ENCODE measurements around the gene CPNE7.
"Not testable (repeated sequence)": the region's sequence is repeated elsewhere in the genome, so short reads cannot be mapped to it uniquely, and the experiment has no call there.

Gene CPNE7

DNA sequence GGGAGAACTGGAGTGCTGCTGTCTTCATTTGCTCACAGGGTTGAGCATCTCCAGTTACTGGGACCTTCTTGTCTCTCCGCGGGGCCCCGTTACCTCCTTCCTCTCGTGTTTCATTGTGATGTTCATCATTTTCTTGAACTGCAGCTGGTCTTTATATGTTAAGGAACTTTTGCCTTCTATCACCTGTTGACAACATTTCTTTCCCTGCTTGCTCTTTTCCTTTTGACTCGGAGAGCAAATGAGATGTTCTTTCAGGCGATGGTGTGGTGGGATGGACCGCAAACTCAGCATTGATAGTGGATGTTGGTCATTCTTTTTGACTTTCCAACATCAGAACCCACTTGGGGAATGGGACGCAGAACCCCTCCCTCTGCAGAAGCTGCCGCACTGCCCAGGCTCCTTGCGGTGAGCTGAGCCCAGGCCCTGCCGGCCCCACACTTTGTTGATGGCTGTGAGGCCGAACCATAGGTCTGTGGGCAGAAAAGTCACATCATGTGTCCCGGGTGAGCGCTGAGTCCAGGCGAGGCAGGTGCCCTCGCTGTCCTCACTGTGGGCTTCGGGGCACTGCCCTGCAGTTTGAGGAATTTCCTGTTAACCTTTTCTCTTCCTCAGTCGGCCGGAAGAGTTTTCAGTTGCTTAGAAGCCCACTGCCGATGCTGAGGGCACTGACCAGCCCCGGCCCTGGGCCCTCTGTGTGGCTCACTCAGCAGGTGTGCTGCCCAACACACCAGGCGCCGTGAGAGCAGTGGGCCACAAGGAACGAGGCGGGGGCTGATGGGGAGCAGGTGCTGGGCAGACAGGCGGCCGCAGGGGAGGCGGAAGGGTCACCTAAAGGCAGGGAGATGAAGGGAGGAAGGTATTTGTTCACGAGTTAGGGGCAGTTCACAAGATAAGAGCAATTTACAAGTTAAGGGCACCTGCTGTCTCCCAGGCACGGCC is 7.6 kb upstream of the CPNE7 start:
- no peak for DNase-seq (ENCODE audit: low spot score)

DNA sequence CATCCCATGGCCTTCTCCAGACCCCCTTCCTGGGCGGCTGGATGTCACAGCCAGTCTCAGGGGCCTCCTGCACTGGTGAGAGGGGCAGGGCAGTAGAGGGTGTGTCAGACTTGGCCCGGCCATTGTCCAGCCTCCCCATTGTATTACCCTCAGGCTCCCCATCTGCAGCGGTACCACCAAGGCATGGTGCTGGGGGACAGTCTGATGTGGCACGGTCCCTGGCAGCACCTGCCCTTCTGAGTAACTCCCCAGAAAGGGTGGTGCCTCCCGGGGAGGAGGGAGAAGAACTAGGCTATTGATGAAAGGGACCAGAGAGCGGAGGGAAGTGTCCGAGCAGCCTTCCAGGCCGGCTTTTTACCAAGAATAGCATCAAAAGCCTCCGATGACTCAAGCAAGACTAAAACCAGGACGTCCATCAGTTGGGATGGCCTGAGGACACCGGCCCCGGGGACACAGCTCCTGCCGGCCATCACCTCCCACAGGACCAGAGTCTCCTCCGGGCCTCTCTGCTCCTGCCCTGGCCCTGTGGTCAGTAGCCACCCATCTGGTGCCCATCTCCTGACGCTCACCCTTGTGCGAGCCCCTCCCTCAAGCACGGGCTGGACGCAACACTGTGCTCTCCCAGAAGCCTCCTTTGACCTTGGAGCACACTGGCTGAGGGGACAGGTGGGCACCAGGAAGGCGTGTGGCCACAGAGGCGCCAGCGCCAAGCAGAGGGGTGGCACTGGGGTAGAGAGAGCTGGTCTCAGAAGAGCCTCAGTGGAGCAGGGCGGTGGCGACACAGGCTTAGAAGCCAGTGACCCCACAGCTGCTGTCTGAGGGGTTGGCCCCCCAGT is 5.8 kb upstream of the CPNE7 start:
- DNase-seq (ENCODE audit: low spot score), result no peak

DNA sequence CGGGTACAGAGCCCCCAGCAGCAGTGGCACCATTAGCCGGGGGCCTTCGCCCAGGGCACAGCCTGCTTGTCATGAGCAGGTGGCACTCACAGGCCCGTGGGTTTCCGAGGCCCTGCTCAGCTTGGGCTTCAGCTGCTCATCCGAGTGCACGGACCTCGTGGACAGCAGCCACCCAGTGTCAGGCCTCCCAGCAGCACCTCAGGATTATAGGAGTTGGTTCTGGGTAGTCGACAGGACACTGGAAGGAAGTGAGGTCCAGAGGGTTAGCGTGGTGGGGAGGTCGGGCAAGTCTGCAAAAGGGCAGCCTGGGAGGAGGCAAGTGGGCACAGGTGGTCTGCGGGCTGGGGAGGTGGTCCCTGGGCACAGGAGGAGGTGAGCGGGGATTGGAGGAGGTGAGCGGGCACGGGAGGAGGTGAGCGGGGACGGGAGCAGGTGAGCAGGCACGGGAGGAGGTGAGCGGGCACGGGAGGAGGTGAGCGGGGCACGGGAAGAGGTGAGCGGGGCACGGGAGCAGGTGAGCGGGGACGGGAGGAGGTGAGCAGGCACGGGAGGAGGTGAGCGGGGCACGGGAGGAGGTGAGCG is 5.1 kb upstream of the CPNE7 start:
- no peak for DNase-seq (ENCODE audit: low spot score)

DNA sequence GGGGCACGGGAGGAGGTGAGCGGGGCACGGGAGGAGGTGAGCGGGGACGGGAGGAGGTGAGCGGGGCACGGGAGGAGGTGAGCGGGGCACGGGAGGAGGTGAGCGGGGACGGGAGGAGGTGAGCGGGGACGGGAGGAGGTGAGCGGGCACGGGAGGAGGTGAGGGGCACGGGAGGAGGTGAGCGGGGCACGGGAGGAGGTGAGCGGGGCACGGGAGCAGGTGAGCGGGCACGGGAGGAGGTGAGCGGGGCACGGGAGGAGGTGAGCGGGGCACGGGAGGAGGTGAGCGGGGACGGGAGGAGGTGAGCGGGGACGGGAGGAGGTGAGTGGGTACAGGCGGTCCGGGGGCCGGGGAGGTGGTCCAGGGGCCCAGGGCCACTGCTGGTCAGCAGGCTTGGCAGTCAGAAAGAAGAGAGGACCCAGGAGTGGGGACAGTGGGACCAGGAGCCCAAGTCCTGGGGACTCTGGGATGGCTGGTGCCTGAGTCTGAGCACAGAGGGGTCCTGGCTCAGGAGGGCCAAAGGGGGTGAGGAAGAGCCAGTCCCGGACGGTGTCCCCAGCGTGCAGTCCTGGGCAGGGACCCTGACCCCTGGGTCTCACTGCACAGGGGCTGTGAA is 4.5 kb upstream of the CPNE7 start:
- not testable (repeated sequence) for DNase-seq (ENCODE audit: low spot score)

DNA sequence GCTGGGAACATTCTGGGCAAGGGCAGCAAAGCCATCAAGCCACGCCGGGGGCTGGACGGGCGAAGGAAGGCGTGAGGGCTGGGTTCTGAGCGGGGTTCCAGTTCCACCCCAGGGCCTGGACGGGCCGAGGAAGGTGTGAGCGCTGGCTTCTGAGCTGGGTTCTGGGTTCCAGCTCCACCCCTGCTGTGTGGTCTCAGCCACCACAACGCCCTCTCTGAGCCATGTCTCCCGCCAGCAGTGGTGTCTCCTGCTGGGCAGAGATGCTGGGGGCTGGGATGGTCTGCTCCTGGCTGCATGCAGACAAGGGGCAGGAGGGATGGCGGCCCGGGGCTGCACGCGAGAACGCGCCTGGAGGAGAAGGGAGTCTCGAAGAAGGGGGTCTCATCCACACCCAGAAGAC is 3.9 kb upstream of the CPNE7 start:
- no peak for DNase-seq (ENCODE audit: low spot score)

DNA sequence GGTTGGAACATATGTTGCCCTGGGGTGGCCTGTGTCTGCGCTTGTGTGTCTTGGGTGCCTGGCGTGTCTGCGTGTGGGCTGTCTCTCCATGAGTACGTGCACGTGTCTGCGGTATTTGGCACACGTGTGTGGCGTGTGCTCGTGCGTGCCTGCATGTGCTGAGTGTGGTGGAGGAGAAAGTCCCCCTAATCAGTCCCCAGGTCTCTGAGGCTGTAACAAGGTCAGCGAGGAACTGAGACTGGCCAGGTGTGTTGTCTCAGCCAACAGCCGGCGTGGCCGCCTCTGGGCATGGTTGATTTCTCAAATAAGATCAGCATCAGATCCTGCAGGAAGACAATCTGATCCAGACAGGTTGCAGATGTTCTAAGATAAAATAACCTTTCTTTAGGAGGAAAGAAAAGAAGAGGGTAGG is 3.5 kb upstream of the CPNE7 start:
- DNase-seq (ENCODE audit: low spot score), result no peak

DNA sequence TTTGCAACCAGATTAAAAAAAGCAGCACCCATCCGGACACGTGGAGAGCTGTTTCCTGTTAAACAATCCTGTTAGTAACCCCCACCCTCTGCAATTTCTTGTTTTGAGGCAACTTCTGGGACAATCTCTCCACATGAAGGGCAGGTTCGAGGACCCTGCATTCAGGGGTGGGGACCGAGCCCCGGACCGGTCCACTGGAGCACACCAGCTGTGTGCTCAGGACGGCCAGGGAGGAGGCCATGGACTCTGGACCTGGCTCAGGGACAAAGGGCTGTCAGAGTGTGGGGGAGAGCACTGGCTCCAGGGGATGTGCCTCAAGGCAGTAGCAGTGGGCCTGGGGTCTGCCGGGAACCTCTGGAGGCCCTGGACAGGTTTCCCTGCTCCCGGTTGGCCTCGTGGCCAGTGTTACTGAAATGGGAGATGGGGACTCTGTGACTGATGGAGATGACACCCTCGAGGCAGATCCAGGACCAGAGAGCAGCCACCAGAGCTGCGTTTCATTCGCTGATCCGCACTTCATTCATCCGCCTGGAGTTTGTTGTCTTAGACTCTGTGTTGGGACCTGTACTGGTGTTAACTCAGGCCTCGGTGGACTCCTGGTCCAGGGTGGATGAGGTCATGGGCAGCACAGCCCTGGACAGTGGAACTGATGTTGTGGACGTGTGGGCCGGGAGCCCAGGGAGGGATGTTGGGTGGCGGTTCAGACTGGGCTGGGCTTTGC is 2.9 kb upstream of the CPNE7 start:
- DNase-seq (ENCODE audit: low spot score), result no peak

DNA sequence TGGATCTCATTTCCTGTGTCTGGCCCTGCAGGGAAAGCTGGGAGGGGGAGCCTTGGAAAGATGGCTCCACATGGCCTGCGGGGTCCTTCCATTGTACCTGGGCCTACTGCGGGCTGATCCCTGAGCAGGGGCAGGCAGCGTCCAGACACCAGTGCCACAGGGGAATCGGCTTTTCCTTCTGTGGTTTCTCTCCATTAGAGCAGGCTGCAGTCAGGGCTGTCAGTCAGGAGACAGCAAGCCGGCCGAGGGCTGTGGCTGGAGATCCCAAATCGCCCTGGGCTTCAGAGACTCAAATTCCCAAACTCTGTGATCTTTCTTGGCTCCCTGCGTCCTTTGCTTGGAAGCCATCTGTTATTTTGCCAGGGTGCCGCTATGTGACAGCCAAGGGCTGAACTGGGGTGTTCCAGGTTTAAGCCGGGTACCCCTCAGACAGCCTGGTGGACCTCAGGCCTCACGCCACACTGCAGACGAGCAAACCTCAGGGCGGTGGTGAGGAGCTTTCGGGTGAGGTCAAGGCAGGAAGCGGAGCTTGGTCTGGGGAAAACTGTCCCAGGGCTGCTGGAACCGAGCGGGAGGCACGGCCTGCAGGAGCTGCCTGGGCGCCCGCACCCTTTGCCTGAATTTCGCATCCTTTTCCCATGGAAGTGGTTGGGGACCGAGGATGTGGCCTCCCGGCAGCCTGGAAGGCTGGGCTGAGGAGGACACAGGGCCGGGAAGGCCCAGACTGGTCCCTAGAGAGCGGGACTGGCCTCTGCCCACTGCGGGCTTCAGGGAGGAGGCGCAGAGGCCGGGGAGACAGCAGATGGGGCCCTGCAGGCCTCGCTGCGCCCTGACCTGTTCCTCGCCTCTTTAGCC is 1.5 kb upstream of the CPNE7 start:
- DNase-seq (ENCODE audit: low spot score), result no peak

DNA sequence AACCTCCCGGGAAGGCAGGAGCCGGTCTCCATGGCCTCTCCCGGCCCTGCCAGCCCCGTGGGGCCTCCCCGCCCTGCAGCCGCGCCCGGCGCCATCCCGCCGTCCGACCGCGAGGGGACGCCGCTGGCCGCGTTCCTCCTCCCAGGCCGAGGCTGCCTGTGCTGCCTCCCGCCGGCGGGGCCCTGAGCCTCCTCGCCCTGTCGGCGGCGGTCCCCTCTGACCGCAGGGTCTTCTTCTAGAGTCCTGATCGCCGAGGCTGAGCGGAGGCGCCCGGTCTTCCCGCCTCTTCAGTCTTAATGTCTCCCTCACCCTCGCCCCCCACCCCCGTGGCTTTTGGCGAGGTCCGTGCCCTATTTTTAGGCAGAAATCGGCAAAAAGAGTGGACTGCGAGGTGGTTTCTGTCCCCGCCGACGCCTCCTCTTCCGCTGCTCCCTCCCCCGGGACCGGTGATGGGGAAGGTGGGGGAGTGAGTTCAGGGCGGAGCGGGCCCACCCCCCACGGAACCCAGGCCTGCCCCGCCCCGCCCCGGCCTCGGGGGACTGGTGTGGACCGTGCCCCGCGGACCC is 794 bp upstream of the CPNE7 start:
- no peak for DNase-seq (ENCODE audit: low spot score)

DNA sequence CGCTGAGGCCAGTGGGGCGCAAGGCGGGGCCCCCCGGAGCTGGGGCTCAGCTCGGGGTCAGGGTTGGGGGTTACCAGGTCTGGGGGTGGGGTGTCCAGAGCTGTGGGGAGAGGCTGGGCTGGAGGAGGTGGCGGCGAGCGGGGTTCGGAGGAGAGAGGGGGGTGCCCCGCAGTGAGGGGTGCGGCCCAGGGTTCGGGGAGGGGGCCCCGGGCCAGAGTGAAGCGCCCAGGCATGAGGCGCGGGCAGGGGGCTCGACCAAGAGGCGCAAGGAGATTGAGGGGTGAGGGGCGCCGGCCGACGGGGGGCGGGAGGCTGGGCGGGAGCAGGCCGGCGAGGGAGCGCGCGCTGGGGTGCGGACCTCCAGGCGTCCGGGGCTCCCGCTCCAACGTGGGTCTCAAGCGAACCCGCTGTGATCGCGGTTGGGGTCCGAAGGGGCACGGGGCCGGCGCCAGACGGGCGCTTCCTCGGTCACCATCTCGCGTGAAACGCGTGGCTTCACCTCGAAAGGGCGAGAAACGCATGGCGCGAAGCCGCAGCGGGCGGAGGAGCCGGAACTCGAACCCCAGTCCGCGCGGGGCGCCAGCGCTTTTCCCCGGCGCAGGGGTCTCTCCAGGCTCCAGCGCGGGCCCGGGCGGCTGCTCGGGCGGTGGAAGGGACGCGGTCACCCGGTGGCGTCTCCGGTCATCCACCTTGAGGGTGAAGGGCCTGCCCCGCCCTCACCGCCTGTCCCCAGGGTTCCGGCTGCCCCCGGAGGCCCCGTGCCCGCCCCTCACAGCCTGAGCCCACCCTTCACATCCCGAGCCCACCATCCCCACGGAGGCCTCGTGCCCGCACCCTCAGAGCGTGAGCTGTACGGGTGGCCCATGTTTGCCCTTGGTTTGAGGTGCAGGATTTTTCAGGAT is 846 bp downstream of the CPNE7 start:
- DNase-seq (ENCODE audit: low spot score), result no peak

DNA sequence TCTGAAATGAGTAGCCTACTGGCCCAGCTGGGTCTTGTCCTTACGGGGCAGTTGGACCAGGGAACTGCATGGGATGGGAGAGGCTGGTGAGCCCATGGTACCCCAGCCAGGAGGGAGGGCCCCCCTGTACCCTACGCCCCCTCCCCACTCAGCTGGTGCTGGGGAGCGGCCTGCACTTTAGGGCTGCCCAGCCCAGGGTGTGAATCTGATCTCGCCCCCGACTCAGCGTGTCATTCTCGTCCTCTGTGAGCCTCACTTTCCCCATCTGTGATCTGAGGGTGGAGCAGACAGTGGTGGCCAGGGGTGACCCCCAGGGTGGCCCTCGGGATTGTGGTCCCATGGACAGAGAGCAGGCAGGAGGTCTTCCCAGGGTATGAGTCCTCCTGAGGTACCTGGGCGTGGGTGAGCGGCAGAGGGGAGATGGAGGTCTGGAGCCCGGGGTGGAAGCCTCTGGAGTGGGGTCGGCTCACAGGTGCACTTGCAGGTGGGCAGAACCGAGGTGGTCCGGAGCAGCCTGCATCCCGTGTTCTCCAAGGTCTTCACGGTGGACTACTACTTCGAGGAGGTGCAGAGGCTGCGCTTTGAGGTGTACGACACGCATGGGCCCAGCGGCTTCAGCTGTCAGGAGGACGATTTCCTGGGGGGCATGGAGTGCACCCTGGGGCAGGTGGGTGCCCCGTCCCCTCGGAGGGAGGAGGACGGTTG is 1.6 kb downstream of the CPNE7 start:
- DNase-seq (ENCODE audit: low spot score), result no peak

DNA sequence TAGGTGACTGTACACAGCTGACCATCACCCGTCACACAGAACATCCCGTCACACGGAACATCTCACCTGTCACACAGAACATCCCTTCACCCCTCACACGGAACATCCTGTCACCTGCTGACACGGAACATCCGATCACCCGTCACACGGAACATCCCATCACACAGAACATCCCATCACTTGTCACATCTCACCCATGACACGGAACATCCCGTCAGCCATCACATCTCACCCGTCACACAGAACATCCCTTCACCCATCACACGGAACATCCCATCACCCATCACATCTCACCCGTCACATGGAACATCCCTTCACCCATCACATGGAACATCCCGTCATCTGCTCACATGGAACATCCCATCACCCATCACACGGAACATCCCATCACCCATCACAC is 3.8 kb downstream of the CPNE7 start:
- DNase-seq (ENCODE audit: low spot score), result no peak

DNA sequence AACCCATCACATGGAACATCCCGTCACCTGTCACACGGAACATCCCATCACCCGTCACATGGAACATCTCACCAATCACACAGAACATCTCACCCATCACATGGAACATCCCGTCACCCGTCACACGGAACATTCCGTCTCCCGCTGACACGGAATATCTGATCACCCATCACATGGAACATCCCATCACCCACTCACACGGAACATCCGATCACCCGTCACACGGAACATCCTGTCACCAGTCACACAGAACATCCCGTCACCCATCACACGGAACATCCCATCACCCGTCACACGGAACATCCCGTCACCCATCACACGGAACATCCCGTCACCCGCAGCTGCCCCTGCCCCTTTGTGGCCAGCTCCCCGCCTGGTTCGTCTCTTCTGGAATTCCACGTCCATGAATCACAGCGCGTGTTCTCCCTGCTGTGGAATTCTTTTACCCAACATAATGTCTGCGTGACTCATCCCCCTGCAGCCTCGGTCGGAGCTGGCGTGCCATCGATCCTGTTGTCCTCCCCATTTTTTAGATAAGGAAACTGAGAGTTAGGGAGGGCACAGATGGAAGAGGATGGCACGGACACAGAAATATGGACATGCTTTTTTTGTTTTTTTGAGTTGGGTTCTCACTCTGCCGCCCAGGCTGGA is 5.6 kb downstream of the CPNE7 start:
- no peak for DNase-seq (ENCODE audit: low spot score)

DNA sequence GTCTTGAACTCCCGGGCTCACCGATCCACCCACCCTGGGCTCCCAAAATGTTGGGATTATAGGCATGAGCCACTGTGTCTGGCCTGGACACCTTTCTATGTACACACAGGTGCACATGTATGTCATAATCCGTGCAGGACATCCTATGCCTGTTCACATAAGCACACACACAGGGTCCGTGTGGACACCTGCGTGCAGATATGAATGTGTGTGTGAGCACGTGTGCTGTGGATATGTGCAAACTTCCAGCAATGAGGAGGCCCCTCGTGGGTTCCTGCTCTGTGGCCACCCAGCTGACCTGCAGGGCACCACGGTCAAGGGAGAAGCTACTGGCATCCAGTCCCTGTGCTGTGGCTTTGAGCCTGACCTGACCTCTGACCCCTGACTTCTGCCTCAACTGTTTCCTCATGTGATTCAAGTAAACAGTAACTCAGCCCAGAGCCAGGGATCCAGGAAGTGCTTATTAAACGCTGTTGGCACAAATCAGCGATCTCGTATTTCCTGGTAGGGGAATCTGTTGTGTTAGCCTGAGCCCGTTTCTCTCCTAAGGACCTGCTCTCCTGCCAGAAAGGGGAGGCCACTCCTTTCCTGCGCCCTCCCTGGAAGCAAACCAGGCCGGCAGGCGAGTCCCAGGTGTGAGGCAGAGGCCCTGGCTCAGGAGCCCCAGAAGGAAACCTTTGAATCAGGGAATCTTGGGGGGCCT is 6.5 kb downstream of the CPNE7 start:
- no peak for DNase-seq (ENCODE audit: low spot score)

DNA sequence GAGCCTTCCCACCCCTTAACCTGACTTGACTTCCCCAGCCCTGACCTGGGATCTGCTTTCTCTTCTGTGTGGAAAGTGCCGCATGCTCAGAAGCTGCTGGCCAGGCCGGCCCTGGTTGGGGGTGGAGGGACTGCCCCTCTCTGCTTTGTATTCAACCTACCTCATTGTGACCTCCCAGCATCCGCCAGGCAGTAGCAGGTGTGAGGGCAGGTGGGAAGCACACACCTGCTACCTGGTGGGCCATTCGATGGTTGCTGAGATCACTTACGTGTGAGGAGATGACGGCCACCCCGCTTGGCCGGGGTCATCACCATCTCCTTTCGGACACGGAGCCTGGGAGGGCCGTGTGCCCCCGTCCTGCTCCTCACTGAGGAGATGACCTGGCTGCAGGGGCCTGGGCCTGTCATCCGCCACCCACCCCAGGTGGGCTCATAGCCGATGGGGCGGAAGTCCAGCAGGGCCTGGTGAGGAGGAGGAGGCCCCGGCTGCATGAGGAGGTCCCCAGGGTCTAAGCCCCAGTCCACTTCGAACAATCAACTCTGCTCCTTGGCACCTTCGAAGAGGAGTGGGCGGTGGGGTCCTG is 7.1 kb downstream of the CPNE7 start:
- no peak for DNase-seq (ENCODE audit: low spot score)

DNA sequence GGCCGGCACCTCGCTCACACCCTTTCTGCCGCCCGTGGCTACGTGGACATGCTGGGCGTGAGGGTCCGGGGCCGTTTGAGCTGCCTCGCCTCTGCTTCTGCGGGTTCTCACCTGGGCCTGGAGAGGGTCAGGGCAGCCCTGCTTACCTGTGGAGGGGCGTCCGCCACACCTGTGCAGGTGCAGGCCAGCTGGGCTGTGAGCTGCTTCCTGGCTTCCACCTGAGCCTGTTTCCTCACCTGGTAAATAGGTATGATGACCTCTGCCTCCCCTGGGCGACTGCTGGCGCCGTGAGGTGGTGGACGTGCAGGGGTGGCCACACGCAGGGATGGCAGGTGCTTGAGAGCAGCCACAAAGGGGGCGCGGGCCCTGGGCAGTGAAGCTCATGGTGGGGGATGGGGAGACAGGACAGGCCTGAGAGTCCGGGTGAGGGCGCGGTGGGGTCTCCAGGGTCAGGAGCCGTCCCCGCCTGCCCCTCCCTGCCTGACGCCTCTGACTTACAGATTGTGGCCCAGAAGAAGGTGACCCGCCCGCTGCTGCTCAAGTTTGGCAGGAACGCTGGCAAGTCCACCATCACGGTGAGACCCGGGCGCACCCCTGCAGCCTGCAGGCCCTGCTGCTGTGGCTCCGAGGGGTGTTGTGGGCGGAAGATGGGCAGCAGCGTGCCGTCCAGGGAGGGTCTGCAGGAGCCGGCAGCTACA is 7.8 kb downstream of the CPNE7 start:
- no peak for DNase-seq (ENCODE audit: low spot score)

Data from hematopoietic multipotent progenitor cell treated with erythropoietin and hydrocortisone succinate and interleukin-3 and kit ligand, for 17 days (in vitro differentiated cells).